GM10266 (cell line): ENCODE measurements around the gene AQP11.
A peak's percentile ranks its signal among the peaks of the same experiment; 100 is the strongest.
"Not testable (repeated sequence)": the region's sequence is repeated elsewhere in the genome, so short reads cannot be mapped to it uniquely, and the experiment has no call there.

Experiments
- DNase-seq: peaks from one replicate; pipeline ENCODE4 v3.0.0; 2012; ENCODE audit errors: extremely low spot score
- CTCF ChIP-seq: IDR thresholded peaks from 2 replicates; pipeline ENCODE4 v1.5.1; 2012; ENCODE audit warnings: mild to moderate bottlenecking, low read depth; ENCODE audit not compliant: control insufficient read depth, insufficient read depth; ENCODE audit errors: missing control alignments

The AQP11 gene

GRCh38 chr11:77619576-77620198, 29.9 kb downstream of the AQP11 start:
- peak; percentile 61 for TF ChIP-seq CTCF
- no peak for DNase-seq

- no peak for DNase-seq
- TF ChIP-seq CTCF: no peak
Measured at GRCh38 chr11:77630157-77630710, 40.5 kb downstream of the AQP11 start.

DNA sequence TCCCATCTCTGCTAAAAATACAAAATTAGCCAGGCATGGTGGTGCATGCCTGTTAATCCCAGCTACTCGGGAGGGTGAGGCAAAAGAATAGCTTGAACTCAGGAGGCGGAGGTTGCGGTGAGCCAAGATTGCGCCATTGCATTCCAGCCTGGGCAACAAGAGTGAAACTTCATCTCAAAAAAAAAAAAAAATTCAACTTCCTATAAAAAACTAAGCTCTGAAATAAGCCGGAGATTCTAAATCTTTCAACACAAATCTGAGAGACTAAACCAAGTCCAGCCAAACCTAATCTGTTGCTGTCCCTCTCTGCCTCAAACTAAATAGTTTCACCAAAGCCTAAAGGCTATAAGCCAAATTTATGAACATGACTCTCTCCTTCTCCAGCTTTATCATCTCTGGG, 44.2 kb downstream of the AQP11 start:
- DNase-seq: not testable (repeated sequence)

- DNase-seq: no peak
- TF ChIP-seq CTCF: no peak
Measured at GRCh38 chr11:77636731-77637344, 47.1 kb downstream of the AQP11 start.

- no peak for TF ChIP-seq CTCF
- peak; percentile 73 for DNase-seq
Measured at GRCh38 chr11:77637345-77638165, 47.8 kb downstream of the AQP11 start, which contains the start of gene CLNS1A. Gene CLNS1A (minus strand): TSS chr11:77637794. CDS start chr11:77637714, 80 bp downstream.

DNA sequence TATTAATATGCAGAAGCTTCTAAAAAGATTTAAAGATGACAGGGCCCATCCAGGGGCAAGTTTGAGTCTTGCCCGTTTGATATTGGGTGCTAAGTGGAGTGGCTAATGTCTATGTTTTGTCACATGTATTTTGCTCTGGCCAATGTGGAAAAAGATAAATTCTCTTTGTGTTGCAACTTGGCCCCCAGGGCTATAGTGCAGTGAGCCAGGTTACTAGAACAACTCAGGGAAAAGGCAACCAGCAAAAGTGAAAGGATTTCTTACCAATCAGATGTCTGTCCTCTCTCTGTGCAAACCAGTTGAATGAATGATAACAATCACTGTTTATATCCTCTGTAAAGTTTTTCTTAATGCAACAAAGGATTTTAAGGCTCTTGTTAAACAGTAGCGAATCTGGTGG, 52.5 kb downstream of the AQP11 start:
- no peak for TF ChIP-seq CTCF
- no peak for DNase-seq

GRCh38 chr11:77644887-77645286, 55.1 kb downstream of the AQP11 start:
- no peak for DNase-seq

More at GRCh38 chr11:77644887-77645286, 55.1 kb downstream of the AQP11 start:
- no peak for TF ChIP-seq CTCF
